ENCODE data around the gene SEMG1.
A peak's percentile ranks its signal among the peaks of the same experiment; 100 is the strongest.

Gene SEMG1

GRCh38 chr20:45174434-45175364 lies 32.1 kb upstream of the SEMG1 start, which contains the start of gene PI3:
Gene PI3, plus strand, starts transcription at chr20:45174902. Its CDS starts 21 bp downstream, at chr20:45174923.
- H3K27ac Mint-ChIP-seq, result no peak within 1 kb of the TSS
- no peaks in the 10 kb centered on the region for H3K36me3 Mint-ChIP-seq (ENCODE audit: low read depth)
- TF ChIP-seq CTCF (IDR thresholded peaks at IDR 0.05), result no peak
- DNase-seq, result no peak
- H3K9me3 Mint-ChIP-seq, result peaks cover 12% of the 10 kb centered on the region
- no peaks in the 10 kb centered on the region for H3K4me1 Mint-ChIP-seq
- no peak within 1 kb of the TSS for H3K4me3 Mint-ChIP-seq
- peaks cover 17% of the 10 kb centered on the region for H3K27me3 Mint-ChIP-seq (ENCODE audit: low read depth, poor library complexity)

- Mint-ChIP-seq H3K9me3 (no peaks in the 10 kb centered on the region), H3K27ac (no peak overlapping the region), H3K27me3 (ENCODE audit: low read depth, poor library complexity) (peaks cover 17% of the 10 kb centered on the region), H3K4me1 (no peaks in the 10 kb centered on the region), H3K36me3 (ENCODE audit: low read depth) (no peaks in the 10 kb centered on the region), H3K4me3 (no peak overlapping the region)
- DNase-seq, result no peak
- no peak for TF ChIP-seq CTCF (IDR thresholded peaks at IDR 0.05)
These were observed 30.1 kb upstream of the SEMG1 start for GRCh38 chr20:45176526-45177267.

- Mint-ChIP-seq H3K4me1 (no peaks in the 10 kb centered on the region), H3K4me3 (no peak overlapping the region), H3K9me3 (no peaks in the 10 kb centered on the region), H3K27me3 (ENCODE audit: low read depth, poor library complexity) (peaks cover 11% of the 10 kb centered on the region), H3K27ac (no peak overlapping the region), H3K36me3 (ENCODE audit: low read depth) (no peaks in the 10 kb centered on the region)
- TF ChIP-seq CTCF (IDR thresholded peaks at IDR 0.05), result no peak
- DNase-seq, result no peak
These were observed 27.7 kb upstream of the SEMG1 start for GRCh38 chr20:45179166-45179565.

GRCh38 chr20:45181639-45182038 lies 25.2 kb upstream of the SEMG1 start:
- no peak for TF ChIP-seq CTCF (IDR thresholded peaks at IDR 0.05)
- Mint-ChIP-seq H3K27me3 (ENCODE audit: low read depth, poor library complexity) (peaks cover 7% of the 10 kb centered on the region), H3K27ac (peak overlapping the region; percentile 94), H3K36me3 (ENCODE audit: low read depth) (no peaks in the 10 kb centered on the region), H3K9me3 (no peaks in the 10 kb centered on the region), H3K4me1 (no peaks in the 10 kb centered on the region), H3K4me3 (no peak overlapping the region)
- DNase-seq, result no peak

GRCh38 chr20:45183084-45183483 lies 23.7 kb upstream of the SEMG1 start:
- Mint-ChIP-seq H3K4me3 (no peak overlapping the region), H3K4me1 (no peaks in the 10 kb centered on the region), H3K27me3 (ENCODE audit: low read depth, poor library complexity) (peaks cover 8% of the 10 kb centered on the region), H3K36me3 (ENCODE audit: low read depth) (no peaks in the 10 kb centered on the region), H3K9me3 (no peaks in the 10 kb centered on the region), H3K27ac (no peak overlapping the region)
- TF ChIP-seq CTCF (IDR thresholded peaks at IDR 0.05), result no peak
- no peak for DNase-seq
